Mucosa of descending colon (tissue), 3 donors: ENCODE data around the gene FAM174A. TPM values are rescaled to one million over a fixed set of nuclear protein-coding genes. Genes with fewer than 3 reads are reported as not detected.
A peak's percentile ranks its signal among the peaks of the same experiment; 100 is the strongest.

Experiments
- ATAC-seq: fragments of 200-7000 bp; cut with Tn5 transposase; one replicate; pipeline ENCODE4 v1.9.1; 2020; ENCODE audit warnings: mild to moderate bottlenecking, moderate library complexity
- DNase-seq, 3 donors: peaks; one replicate each; pipeline ENCODE4 v3.0.0-alpha.2; 2020
- H3K36me3 ChIP-seq: fragments of 200-600 bp; one replicate; pipeline ENCODE4 v1.8.0; 2021; ENCODE audit warnings: low read depth, mild to moderate bottlenecking
- H3K4me1 ChIP-seq: fragments of 200-600 bp; one replicate; pipeline ENCODE4 v1.8.0; 2021; ENCODE audit warnings: low read depth, mild to moderate bottlenecking
- H3K4me3 ChIP-seq: fragments of 200-600 bp; one replicate; pipeline ENCODE4 v1.8.0; 2021; ENCODE audit warnings: mild to moderate bottlenecking
- H3K9me3 ChIP-seq: fragments of 200-600 bp; one replicate; pipeline ENCODE4 v1.8.0; 2021; ENCODE audit warnings: mild to moderate bottlenecking
- intact Hi-C, 2 donors: fragments of 100-400 bp; cut with DNase I in 1 of 2; cut with micrococcal nuclease in 1 of 2; formaldehyde crosslinking; loops; one replicate each; pipeline versions ENCODE4 v1.11.0 to v1.11.1; 2022; cut with DNase I, micrococcal nuclease
- total RNA-seq, 3 donors: library from RNA; stranded (reverse); fragmentation: NEBNext Ultra II Directional in 2 of 3; extraction: Animal tissue kit (Norgen Biotek cat#: 25700) in 2 of 3; gene quantifications; one replicate each; pipeline versions ENCODE4 v1.2.1 to v1.2.4, GENCODE V29; 2021 to 2023
- TF ChIP-seq, protein P1 (sequence below): fragments of 200-600 bp; IDR thresholded peaks from one replicate; pipeline ENCODE4 v1.8.0; 2022; ENCODE audit warnings: antibody characterized with exemption, mild to moderate bottlenecking
- donor health status: DM: no; HTN: no; CAD: no; lungs with moderate emphysema.
- donor health status: DM: no; HTN: no; CAD: no.
- donor health status: DM: no; HTN: yes; CAD: no.

The FAM174A gene
- total RNA-seq, 3 donors from 2014 or later = 14.0 to 15.7 (median 14.5) TPM

DNA sequence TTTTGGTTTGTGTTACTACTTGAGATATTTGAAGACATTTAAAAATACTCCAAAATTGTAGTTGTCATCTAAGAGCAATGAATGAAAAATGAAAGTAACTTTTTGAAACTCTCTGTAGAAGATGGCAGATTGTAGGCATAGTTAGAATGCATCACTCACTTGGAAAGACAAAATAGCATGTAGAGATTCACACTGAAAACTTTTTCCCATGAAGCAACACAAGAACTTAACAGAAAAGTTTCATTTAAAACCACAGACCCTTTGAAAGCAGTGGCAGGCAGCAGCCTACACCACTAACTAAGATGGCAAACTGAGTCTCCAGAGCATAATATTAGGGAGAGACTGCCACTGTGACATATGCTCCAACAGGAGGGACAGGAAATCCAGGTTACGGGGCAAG, 18.9 kb upstream of the FAM174A start:
- H3K9me3 ChIP-seq = peaks cover 4% of the 10 kb centered on the region
- DNase-seq (no peak), ATAC-seq (no peak)
- no peaks in the 10 kb centered on the region for H3K36me3 ChIP-seq
- H3K4me3 ChIP-seq = no peak overlapping the region
- intact Hi-C loops = no loop called here
- no peaks in the 10 kb centered on the region for H3K4me1 ChIP-seq
- TF ChIP-seq, protein P1, sequence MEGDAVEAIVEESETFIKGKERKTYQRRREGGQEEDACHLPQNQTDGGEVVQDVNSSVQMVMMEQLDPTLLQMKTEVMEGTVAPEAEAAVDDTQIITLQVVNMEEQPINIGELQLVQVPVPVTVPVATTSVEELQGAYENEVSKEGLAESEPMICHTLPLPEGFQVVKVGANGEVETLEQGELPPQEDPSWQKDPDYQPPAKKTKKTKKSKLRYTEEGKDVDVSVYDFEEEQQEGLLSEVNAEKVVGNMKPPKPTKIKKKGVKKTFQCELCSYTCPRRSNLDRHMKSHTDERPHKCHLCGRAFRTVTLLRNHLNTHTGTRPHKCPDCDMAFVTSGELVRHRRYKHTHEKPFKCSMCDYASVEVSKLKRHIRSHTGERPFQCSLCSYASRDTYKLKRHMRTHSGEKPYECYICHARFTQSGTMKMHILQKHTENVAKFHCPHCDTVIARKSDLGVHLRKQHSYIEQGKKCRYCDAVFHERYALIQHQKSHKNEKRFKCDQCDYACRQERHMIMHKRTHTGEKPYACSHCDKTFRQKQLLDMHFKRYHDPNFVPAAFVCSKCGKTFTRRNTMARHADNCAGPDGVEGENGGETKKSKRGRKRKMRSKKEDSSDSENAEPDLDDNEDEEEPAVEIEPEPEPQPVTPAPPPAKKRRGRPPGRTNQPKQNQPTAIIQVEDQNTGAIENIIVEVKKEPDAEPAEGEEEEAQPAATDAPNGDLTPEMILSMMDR = no peak

DNA sequence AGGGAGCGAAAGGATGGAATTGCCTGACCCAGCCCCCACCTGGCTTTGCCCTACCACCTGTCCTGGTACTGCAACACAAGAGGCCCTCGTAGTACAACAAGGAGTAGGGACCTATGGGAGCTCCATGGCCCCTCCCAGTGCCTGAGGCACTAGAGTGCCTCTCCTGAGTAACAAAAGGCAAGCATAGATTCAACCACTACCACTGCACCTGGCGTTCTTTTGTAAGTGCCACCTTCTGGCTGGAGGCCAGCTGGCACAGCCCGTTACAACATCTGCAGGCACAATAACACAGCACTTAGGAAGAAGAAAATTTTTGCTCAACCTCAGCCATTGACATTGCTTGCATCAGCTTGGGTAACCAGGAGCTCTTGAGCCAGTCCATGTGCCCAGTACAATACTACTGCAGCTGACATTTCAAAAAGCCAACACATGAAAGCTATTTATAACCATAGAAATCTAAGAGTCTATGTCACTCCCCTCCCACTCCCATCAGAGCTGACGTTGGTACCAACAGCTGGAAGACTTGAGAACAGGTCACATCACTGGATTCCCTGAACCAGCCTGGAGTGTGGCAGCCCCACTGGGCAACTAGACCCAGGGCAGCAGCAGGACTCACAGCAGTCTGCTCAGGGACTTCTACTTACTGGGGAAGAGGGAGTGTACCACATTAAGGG, 17.7 kb upstream of the FAM174A start:
- H3K36me3 ChIP-seq = no peaks in the 10 kb centered on the region
- no peaks in the 10 kb centered on the region for H3K4me1 ChIP-seq
- no peak overlapping the region for H3K4me3 ChIP-seq
- intact Hi-C loops = no loop called here
- DNase-seq (peak; percentile 44 to 59 (median 53)), ATAC-seq (peak; percentile 97)
- TF ChIP-seq, protein P1 = no peak
- peaks cover 4% of the 10 kb centered on the region for H3K9me3 ChIP-seq

DNA sequence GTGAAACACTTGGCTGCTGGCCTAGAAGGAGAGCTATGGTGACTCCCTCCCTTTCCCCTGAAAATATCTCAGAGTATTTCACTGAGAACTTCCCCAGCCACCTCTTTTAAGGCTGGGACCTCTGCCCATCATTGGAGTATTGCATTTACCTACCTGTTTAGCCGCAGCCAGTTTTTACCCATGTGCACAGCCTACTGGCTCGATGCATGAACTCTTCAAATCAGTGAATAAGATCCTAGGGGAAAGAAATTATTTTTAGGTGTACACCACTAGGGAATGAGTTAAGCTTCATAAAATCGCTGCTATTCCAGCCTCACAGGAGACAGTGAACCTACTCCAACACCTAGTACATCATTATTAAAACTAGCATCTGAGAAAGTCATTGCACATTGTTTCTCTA, 16.8 kb upstream of the FAM174A start:
- TF ChIP-seq, protein P1 = no peak
- H3K4me1 ChIP-seq = no peaks in the 10 kb centered on the region
- H3K9me3 ChIP-seq = peaks cover 4% of the 10 kb centered on the region
- H3K4me3 ChIP-seq = no peak overlapping the region
- intact Hi-C loops = no loop called here
- DNase-seq (no peak), ATAC-seq (no peak)
- no peaks in the 10 kb centered on the region for H3K36me3 ChIP-seq

DNA sequence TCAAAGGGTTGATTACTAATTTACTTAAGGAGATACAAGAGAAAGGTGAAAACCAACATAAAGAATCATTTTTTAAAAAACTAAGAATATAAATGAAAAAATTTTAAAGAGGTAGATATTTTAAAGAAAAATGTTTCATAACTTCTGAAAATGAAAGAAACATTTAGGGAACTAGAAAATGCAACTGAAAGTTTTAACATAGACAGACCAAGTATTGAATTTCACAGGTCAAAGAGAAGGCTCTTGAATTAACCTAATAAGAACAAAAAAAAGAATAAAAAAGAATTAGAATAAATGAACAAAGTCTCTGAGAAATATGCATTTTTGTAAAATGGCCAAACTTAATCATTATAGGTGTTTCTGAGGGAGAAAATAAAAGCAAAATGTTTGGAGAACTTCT, 16.1 kb upstream of the FAM174A start:
- DNase-seq = no peak
- no peaks in the 10 kb centered on the region for H3K4me1 ChIP-seq

DNA sequence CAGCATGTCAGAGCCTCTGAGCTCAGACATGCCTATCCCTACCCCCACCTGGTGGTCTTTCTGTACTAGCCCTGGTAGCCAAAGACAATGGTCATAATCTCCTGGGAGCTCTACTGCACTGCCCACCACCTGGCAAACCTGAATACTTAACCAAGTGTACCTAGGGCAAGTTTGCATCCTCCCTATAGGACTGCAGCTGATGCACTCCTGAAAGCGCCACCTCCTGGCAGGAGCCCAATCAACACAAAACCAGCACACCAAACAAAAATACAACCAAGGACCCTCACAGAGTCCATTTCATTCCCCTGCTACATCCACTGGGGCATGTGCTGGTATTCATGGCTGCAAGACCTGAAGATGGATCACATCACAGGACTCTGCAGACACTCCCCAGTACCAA, 14.8 kb upstream of the FAM174A start:
- no peaks in the 10 kb centered on the region for H3K36me3 ChIP-seq
- ATAC-seq (no peak), DNase-seq (no peak)
- TF ChIP-seq, protein P1 = no peak
- intact Hi-C loops = no loop called here
- peaks cover 4% of the 10 kb centered on the region for H3K9me3 ChIP-seq
- H3K4me3 ChIP-seq = no peak overlapping the region
- H3K4me1 ChIP-seq = no peaks in the 10 kb centered on the region

More for the DNA sequence above, 16.1 kb upstream of the FAM174A start:
- intact Hi-C loops = no loop called here
- H3K4me3 ChIP-seq = no peak overlapping the region
- TF ChIP-seq, protein P1 = no peak
- no peaks in the 10 kb centered on the region for H3K36me3 ChIP-seq
- ATAC-seq = no peak
- H3K9me3 ChIP-seq = peaks cover 4% of the 10 kb centered on the region

DNA sequence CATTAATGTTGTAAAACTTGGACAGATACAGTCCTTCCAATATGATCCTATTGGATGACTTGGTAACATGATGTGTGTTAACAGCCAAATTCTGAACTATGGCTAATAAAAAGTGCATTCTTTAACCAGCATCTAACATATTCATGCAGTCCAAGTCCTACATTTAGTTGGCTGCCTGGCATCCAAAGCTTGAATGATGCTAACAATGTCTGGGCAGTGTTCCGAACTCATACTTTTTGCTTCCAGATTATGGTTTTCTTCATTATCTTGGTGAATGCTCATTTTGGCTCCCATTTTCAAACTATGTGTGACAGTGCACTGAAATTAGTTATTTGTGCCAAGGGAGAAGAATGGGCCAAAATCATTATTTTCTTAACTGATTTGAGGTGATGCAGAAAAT, 2.8 kb downstream of the FAM174A start:
- Histone ChIP-seq H3K36me3 (no peaks in the 10 kb centered on the region), H3K4me1 (peaks cover 13% of the 10 kb centered on the region), H3K9me3 (no peaks in the 10 kb centered on the region), H3K4me3 (no peak overlapping the region)
- intact Hi-C loops = no loop called here
- TF ChIP-seq, protein P1 = no peak
- ATAC-seq = no peak
- DNase-seq = no peak
